HFF-Myc (cell line): Measurements from ENCODE around the gene CTDP1.
"Not testable (repeated sequence)": the region's sequence is repeated elsewhere in the genome, so short reads cannot be mapped to it uniquely, and the experiment has no call there.

Source experiments
- DNase-seq: peaks from one replicate; pipeline ENCODE4 v3.0.0-alpha.2; 2011; ENCODE audit warnings: low read depth; ENCODE audit errors: extremely low read depth
- H3K4me3 ChIP-seq: replicated peaks from 2 replicates; pipeline ENCODE4 v1.5.1; 2011; ENCODE audit warnings: low read depth, mild to moderate bottlenecking, control low read depth, low read length
- CTCF ChIP-seq: IDR thresholded peaks from 2 replicates; pipeline ENCODE4 v1.5.1; 2012; ENCODE audit warnings: mild to moderate bottlenecking, low read depth, low read length, control low read depth; ENCODE audit errors: missing control alignments

Gene CTDP1

GRCh38 chr18:79736230-79736629, 56.6 kb downstream of the CTDP1 start:
- H3K4me3 ChIP-seq: no peak overlapping the region
- no peak for DNase-seq

GRCh38 chr18:79736846-79737245, 57.2 kb downstream of the CTDP1 start:
- no peak for TF ChIP-seq CTCF
- no peak for DNase-seq
- H3K4me3 ChIP-seq: no peak overlapping the region

More at GRCh38 chr18:79736230-79736629, 56.6 kb downstream of the CTDP1 start:
- TF ChIP-seq CTCF: no peak

- H3K4me3 ChIP-seq: no peak overlapping the region
- no peak for DNase-seq
- no peak for TF ChIP-seq CTCF
Observed at GRCh38 chr18:79737426-79737825, 57.8 kb downstream of the CTDP1 start.

- TF ChIP-seq CTCF: no peak
- no peak for DNase-seq
- H3K4me3 ChIP-seq: no peak overlapping the region
Observed at GRCh38 chr18:79738041-79738461, 58.4 kb downstream of the CTDP1 start.

GRCh38 chr18:79738581-79739439, 59.2 kb downstream of the CTDP1 start:
- no peak overlapping the region for H3K4me3 ChIP-seq
- no peak for TF ChIP-seq CTCF
- no peak for DNase-seq

GRCh38 chr18:79739440-79739778, 59.8 kb downstream of the CTDP1 start:
- TF ChIP-seq CTCF: no peak
- H3K4me3 ChIP-seq: no peak overlapping the region
- DNase-seq: no peak

GRCh38 chr18:79740047-79740446, 60.4 kb downstream of the CTDP1 start:
- not testable (repeated sequence) for DNase-seq, H3K4me3 ChIP-seq
